DMS 273 (cell line): ENCODE data around the gene MMP24OS.
"Not testable (repeated sequence)": the region's sequence is repeated elsewhere in the genome, so short reads cannot be mapped to it uniquely, and the experiment has no call there.

Experiments
- DNase-seq: peaks from one replicate; lab custom pipeline; 2025; ENCODE audit not compliant: unreplicated experiment; lab: John Stamatoyannopoulos, UW

The MMP24OS gene

DNA sequence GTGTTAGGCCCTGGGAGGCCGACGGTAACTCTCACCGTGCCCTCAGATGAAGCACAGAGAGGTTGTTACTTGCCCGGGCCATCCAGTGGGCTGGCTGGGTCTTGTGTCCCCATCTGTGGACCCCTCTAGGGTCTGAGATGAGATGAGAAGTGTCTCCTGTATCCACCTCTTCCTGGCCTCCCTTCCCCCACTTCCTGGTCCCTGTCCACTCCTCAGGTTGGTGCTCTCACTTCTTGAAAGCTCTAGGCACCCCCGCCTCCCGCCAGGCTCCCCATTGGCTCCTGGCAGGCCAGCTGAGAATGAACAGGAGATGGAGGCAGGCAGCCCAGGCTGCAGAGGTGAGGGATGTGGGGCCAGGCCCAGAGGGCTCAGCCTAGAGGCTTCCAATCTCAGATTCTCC is 1.5 kb downstream of the MMP24OS start:
- DNase-seq = no peak

DNA sequence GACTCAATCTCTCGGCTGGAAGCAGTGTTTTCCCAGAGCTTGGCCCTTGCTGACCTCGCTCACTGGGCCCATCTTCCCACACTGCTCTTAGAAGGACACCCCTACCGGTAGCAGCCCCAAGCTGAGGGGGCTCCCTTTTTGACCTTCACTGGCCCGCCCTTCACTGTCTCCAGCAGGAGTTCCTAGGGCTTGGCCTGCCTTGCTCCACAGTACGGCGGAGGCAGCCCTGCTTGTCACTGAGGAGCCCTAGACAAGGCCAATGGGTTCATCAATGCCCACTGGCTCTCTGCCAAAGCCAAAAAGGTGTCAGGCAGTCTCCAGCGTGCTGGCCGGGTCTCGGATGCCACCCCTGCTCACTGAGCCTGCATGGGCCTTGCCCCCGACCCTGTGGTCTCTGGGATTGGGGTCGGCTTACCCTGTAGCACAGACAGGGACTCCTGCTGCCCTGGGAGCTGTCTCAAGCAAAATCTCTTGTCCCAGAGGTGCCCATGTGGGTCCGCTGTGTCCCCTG is 2.1 kb downstream of the MMP24OS start:
- DNase-seq = peak; percentile 25

DNA sequence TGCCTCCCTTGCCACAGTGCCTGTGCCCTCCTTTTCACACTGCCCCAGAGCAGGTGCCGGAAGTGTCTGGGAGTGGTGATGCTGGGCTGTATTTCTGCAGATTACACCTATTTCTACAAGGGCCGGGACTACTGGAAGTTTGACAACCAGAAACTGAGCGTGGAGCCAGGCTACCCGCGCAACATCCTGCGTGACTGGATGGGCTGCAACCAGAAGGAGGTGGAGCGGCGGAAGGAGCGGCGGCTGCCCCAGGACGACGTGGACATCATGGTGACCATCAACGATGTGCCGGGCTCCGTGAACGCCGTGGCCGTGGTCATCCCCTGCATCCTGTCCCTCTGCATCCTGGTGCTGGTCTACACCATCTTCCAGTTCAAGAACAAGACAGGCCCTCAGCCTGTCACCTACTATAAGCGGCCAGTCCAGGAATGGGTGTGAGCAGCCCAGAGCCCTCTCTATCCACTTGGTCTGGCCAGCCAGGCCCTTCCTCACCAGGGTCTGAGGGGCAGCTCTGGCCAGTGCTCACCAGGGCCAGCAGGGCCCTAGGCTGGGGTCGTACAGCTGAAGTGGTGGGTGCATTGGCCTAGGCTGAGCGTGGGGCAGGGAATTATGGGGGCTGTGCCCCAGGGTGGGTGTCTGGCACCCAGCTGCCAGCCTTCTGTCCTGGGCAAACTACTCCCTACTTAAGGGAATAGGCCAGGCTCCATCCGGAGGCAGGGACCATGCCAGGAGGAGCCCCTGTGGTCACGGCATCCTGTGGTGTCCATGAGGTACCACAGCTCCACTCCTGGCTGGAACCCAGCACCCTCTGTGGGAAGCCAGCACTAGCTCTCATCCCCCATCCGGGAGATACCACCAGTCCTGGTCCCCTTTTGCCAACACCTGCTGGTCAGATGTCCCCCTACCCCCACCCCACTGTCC is 3.5 kb downstream of the MMP24OS start:
- DNase-seq = peak; percentile 33

DNA sequence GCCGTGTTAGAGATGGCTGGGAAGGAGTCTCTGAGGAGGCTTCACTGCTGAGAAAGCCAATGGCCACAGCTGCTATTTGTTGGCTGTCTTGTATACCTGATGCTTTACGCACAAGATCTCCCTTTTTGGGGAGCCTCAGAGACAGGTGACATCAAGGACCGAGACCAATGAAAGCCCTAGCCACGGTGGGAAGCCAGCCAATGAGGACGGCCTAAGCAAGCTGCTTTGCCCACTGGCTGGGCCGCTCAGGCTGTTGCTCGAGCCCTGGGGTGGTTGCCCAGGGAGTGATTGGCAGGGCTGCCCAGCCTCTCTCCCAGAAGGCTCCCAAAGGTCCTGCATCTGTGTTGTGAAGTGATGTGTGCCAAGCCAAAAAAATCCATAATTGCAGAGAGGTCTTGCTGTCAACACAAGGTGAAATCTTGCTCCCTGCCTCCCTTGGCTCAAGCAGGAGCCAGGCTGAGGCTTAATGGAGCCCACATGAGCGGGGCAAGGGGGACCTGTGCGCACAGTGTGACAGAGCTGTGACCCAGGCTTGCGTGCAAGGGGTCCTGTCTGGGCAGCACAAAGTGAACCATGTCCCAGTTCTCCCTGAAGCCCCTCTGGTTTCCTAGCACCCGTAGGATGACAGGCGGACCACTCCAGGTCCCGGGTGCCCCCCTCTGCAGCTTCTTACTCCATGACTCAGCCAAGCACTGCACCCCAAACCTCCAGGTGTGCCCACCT is 4.3 kb downstream of the MMP24OS start:
- peak; percentile 99 for DNase-seq

DNA sequence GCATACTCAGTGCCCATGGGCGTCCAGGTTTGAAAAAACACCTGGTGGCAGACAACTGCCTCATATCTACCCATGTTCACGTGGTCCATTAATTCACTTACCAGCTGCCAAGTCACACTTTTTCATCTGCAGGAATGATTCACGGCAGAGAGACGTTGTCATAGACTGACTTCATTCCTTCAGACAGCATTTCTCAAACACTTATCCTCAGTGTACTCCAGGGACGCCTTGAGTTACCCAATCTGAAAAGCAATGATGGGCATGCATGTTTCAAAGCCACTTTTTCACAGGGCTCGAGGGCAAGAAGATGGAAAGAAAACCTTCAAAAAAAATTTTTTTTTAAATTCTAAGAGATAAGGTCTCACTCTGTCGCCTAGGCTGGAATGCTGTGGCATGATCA is 6.0 kb downstream of the MMP24OS start:
- DNase-seq = no peak

DNA sequence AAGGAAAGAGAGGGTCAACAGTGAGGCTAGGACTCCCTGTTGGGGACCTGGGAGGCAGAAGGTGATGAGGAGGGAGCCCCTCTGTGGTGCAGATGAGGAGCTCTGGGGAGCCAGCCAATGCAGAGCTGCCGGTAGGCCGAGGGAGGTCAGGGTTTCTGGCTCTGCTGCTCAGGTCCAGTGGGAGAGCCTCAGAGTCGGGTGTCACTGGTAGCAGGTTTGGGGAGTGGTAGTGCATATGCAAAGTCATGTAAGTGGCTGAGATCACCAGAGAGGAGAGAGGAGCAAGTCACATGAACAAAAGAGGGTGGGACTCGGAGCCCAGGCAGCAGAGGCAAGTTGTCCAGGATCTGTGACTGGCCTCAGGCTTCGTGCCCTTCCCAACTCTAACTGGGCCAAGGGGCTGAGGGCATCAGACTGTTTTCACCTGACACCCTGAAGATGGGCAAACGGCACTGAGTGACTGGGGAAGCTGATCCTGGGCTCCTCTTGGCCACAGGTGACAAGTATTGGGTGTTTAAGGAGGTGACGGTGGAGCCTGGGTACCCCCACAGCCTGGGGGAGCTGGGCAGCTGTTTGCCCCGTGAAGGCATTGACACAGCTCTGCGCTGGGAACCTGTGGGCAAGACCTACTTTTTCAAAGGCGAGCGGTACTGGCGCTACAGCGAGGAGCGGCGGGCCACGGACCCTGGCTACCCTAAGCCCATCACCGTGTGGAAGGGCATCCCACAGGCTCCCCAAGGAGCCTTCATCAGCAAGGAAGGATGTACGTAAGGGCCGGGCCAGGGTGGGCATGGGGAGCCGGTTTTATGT is 6.6 kb downstream of the MMP24OS start:
- DNase-seq = no peak

DNA sequence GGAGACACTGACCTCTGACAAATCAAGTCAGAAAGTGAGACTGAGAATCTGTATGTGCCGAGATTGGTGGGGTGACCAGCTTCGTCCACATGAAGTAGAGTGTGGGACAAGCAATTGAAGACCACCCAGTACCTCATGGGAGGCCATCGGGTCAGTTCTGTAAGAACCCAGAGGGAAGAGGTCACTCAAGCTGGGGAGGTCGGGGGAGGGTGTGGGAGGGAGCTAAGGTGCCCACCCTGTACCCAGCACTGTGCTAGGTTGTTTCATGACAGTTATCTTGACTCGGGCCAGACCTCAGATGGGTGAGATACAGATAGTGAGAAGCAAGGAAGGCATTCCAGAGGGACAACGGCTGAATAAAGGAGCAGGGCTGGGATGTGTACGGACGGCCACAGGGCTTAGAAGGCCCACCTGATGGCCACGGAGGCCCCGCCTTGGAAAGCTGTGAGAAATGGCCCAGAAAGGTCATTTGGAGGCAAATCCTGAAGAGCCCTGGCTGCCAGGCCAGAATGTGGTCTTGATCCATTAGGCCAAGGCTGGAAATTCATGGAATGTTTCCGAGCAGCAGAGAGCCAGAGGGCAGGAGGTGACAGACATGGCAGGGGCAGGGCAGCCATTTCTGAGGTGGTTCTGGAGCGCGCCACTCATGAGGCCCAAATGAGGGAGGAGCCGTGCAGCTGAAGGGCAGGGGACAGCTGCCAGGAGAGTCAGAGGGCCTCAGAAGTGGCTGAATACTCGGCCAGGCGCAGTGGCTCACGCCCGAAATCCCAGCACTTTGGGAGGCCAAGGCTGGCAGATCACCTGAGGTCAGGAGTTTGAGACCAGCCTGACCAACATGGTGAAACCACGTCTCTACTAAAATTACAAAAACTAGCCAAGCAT is 7.7 kb downstream of the MMP24OS start:
- DNase-seq = no peak

DNA sequence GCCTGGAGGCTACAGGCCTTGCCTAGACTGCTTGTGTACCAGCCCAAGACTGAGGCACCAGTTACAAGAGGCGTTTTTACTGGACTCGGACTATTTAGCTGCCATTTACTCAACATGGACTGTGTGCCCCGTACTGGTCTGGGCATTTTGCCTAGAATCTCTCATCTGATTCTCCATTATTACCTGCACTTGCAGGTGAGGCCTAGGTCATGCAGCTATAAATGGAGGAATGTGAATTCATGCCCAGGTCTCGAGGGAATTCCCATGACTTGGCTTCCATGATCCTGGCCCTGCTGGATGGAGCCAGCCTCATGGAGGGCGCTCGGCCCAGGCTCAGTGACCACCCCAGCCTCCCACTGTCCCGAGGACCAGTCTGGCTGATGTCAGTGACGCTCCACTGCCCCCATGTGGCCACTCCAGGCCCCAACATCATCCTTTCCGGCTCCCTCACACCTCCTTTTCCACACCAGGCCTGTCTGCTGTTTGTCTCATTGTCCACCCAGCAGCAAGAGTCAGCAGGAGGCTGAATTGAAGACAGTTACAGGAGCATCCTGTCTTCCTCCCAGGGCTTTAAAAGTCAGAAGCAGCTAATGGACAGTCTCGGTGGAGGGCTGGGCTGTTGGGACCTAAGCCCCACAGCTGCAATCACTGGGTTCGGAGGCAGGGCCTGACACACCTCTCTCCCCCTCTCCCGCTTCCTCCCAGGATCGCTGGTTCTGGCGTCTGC is 8.7 kb downstream of the MMP24OS start:
- DNase-seq = peak; percentile 81

DNA sequence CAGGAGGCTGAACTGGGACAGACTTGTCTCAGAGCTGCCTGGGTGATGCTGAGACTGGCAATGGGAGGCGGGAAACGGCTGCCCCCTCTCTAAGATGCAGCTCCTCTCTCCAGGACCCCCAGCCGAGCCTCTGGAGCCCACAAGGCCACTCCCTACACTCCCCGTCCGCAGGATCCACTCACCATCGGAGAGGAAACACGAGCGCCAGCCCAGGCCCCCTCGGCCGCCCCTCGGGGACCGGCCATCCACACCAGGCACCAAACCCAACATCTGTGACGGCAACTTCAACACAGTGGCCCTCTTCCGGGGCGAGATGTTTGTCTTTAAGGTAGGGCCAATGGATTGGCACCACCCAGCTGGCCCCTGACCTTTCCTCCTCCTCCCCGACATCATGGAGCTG is 10.8 kb downstream of the MMP24OS start:
- DNase-seq = no peak

DNA sequence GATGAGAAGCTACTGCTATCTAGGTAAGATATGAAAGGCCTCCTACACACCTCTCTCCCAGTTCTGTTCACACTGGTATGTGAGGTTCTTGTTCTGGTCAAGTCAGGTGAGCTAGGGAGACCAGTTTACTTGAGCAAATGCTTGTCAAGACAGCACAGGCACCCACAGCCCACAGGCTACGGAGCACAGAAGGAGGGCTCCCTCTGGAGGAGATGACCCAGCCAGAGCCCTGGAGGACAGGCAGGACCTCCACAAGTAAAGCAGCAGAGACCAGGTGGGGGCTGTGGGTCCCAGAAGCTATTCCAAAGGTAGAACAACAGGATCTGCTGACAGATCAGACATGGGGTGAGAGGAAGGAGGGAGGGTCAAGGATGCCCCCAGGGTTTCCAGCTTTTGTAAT is 13.2 kb downstream of the MMP24OS start:
- DNase-seq = peak; percentile 46

DNA sequence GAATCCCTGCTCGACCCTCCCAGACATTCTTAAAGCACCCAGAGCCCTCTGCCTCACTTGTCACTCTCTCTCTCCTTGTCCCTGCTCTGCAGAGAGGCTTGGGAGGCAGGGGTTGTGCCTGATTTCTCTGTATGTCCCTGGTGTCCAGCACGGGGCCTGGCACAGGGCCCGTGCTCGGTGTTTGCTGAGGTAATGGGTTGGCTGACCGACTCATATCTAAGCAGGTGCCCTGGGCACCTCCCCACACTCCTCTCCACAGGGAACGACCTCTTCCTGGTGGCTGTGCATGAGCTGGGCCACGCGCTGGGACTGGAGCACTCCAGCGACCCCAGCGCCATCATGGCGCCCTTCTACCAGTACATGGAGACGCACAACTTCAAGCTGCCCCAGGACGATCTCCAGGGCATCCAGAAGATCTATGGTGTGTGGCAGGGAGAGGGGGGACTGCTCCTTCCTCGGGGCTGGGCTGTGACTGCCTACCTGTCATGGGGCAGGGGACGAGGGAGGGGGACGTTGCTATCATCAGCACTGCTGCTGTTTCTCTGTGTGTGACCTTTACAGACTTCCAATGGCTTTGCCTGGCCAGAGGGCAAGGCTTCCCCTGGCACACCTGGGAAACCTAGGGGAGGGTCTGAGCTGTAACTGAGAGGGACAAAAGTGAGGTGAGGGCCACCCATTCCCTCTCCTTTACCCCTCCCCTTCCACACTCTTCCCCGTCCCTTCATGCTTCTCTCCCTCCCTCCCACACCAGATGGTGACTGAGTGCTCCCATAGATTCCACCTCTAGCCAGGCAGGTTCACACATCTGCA is 14.2 kb downstream of the MMP24OS start:
- DNase-seq = peak; percentile 19

DNA sequence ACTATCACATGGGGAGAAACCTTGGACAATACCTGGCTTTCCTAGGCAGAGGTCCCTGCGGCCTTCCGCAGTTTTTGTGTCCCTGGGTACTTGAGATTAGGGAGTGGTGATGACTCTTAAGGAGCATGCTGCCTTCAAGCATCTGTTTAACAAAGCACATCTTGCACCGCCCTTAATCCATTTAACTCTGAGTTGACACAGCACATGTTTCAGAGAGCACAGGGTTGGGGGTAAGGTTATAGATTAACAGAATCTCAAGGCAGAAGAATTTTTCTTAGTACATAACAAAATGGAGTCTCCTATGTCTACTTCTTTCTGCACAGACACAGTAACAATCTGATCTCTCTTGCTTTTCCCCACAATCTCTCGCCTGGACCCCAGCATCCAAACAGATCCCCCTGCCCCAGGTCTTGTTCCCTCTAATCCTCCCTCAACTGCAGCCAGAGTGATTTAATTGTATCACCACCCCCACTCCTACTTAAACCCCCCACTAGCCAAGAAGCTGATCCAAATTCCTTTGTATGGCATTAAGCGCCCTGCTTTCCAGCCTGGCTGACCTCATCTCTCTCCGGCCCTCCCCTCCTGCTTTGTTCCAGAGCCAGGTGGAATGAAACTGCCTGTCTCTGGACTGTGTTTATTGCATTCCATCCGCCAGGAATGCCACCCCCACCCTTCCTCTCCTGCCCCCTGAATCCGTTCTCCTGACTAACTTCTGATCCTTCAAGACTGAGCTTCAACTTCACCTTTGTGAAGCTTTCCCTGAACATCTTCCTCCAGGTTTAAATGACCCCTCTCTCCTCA is 15.0 kb downstream of the MMP24OS start:
- not testable (repeated sequence) for DNase-seq

DNA sequence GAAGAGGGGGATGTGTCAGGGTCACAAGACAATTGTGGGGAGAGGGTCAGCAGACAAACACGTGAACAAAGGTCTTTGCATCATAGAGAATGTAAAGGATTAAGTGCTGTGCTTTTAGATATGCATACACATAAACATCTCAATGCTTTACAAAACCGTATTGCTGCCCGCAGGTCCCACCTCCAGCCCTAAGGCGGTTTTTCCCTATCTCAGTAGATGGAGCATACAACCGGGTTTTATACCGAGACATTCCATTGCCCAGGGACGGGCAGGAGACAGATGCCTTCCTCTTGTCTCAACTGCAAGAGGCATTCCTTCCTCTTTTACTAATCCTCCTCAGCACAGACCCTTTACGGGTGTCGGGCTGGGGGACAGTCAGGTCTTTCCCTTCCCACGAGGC is 15.6 kb downstream of the MMP24OS start:
- not testable (repeated sequence) for DNase-seq

DNA sequence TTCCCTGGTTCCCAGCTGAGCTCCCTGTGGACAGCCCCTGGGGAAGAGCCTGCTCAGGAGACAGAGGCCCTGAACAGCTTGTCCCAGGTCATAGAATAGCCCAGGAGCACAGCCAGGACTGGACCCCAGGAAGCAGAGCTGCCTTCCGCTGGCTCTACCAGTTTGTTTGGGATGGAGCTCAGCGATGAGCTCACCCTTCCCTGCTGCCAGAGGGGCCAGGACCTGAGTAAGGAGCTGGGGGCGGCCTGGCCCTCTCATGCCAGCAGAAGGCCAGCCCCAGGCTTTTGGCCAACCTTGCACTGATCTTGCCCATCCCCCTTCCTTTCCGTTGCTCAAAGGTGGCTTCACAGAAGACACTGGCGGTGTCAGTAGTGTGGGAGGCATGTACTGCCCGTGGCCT is 17.5 kb downstream of the MMP24OS start:
- no peak for DNase-seq

DNA sequence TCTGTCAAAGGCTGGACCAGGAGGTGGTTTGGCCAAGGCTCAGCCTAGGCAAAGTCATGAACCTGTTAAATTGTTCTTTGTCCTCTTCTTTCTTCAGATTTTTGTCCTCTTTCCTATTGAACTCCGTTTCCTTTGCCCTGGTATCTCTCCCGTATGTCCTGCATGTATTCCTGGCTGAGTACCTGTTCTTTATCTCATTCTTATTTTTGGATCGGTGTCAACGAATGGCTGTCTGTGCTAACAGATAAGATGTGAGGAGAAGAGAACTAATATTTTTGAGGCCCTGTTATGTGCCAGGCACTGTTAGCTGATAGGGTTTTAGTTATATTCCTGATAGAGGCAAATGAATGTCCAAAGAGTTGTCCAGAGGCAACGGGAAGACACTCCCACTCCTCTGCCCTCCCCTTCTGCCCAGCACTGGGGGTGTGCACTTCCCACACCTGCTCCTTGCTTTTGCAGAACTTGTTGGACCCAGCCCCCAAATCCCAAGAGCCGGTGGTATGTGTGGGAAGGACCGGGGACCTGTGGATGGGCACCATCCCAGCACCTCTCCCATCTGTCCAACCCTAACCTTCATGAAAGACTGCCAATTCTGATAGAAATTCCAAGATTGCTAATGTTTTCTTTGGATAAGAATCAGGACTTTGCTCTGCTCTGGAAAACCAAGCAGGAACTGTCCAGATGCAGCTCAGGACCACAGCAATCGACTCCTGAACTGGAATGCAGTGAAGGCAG is 20.6 kb downstream of the MMP24OS start:
- peak; percentile 56 for DNase-seq

DNA sequence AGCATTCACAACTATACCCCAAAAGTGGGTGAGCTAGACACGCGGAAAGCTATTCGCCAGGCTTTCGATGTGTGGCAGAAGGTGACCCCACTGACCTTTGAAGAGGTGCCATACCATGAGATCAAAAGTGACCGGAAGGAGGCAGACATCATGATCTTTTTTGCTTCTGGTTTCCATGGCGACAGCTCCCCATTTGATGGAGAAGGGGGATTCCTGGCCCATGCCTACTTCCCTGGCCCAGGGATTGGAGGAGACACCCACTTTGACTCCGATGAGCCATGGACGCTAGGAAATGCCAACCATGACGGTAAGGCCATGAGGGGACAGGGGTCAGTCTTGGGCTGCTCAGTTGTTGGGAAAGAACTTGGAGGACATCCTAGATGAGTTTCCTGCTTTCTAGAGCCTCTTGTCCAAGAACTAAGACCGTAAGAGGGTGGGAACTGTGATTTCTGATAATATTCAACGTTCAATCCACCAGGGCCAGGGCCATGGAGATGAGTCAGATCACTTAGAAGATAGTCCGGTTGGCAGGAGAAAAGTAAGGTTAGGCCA is 23.4 kb downstream of the MMP24OS start:
- DNase-seq = no peak

DNA sequence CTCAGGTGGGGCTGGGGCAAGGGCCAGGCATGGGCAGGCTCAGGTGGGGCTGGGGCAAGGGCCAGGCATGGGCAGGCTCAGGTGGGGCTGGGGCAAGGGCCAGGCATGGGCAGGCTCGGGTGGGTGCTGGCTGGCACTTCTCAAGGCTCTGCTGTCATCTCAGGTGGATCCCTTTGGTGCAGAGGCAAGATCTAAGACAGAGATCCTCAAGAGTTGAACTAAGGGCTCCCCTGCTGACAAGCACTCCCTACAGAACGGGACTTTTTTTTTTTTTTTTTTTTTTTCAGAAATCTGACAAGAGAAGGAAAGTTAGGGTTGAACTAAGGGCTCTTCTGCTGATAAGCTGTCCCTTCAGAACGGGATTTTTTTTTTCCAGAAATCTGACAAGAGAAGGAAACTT is 24.9 kb downstream of the MMP24OS start:
- no peak for DNase-seq
